Left renal pelvis (tissue), 4 donors: ENCODE data around the gene EPHA10. TPM values are rescaled to one million over a fixed set of nuclear protein-coding genes. Genes with fewer than 3 reads are reported as not detected.

Experiments
- DNase-seq, 4 donors: peaks; one replicate each; pipeline ENCODE4 v3.0.0-alpha.2; 2013; ENCODE audit warnings: low read depth in 4 of 4, low spot score in 3 of 4
- polyA plus RNA-seq, 4 donors: library from polyadenylated mRNA; unstranded; fragments of 120-200 nt; gene quantifications; one replicate each; pipeline ENCODE4 v1.2.1, GENCODE V29; 2013; ENCODE audit not compliant: insufficient read length in 4 of 4

The EPHA10 gene
- under 1 TPM; 0.09 to 0.40 (median 0.24) TPM for polyA plus RNA-seq

- DNase-seq = no peak
Observed at GRCh38 chr1:37764888-37765441, at the start of gene EPHA10. EPHA10 (minus strand) TSS chr1:37765120; CDS start chr1:37765066, 54 bp downstream.

GRCh38 chr1:37814252-37814651 lies 49.3 kb upstream of the EPHA10 start:
- no peak for DNase-seq

- DNase-seq = no peak
Observed at GRCh38 chr1:37813529-37814145, 48.7 kb upstream of the EPHA10 start.

- peak in 1 of 4 donors; percentile 19 for DNase-seq
Observed at GRCh38 chr1:37811027-37811655, 46.2 kb upstream of the EPHA10 start.

- no peak for DNase-seq
Observed at GRCh38 chr1:37809942-37810341, 45.0 kb upstream of the EPHA10 start.

- no peak for DNase-seq
Observed at GRCh38 chr1:37808369-37809319, 43.7 kb upstream of the EPHA10 start.

- peak; percentile 76 to 89 (median 80) for DNase-seq
Observed at GRCh38 chr1:37807555-37808368, 42.8 kb upstream of the EPHA10 start, which contains the start of the genes C1orf122 and YRDC. C1orf122 (plus strand) TSS chr1:37807790; CDS start chr1:37808405, 615 bp downstream. YRDC (minus strand) TSS chr1:37808208; CDS start chr1:37808180, 28 bp downstream.

- DNase-seq = no peak
Observed at GRCh38 chr1:37807220-37807554, 42.3 kb upstream of the EPHA10 start.

- no peak for DNase-seq
Observed at GRCh38 chr1:37802439-37802838, 37.5 kb upstream of the EPHA10 start.

GRCh38 chr1:37797750-37798345 lies 32.9 kb upstream of the EPHA10 start:
- DNase-seq = no peak

GRCh38 chr1:37795340-37796125 lies 30.6 kb upstream of the EPHA10 start:
- peak in 1 of 4 donors; percentile 16 for DNase-seq

GRCh38 chr1:37794372-37795339 lies 29.7 kb upstream of the EPHA10 start:
- no peak for DNase-seq

- DNase-seq = peak in 1 of 4 donors; percentile 8
Observed at GRCh38 chr1:37793773-37794371, 29.0 kb upstream of the EPHA10 start, which contains the start of gene MANEAL. MANEAL (plus strand) TSS chr1:37793847; CDS start chr1:37794183, 336 bp downstream.

GRCh38 chr1:37792943-37793686 lies 28.2 kb upstream of the EPHA10 start:
- DNase-seq = no peak

GRCh38 chr1:37782491-37782890 lies 17.6 kb upstream of the EPHA10 start:
- DNase-seq = no peak

- no peak for DNase-seq
Observed at GRCh38 chr1:37778654-37779053, 13.7 kb upstream of the EPHA10 start.
